Gastroesophageal sphincter (tissue), 3 donors: ENCODE results near the gene LOC101059915.

Experiments used
- CTCF ChIP-seq, 4 experiments: fragments of 200-600 bp in 2 of 4; fragments of 450-650 bp in 2 of 4; sonication (generic) in 1 of 4; IDR thresholded peaks; one replicate each; pipeline ENCODE4 v1.5.1; 2017 to 2019; ENCODE audit warnings: antibody characterized with exemption in 4 of 4, mild to moderate bottlenecking in 2 of 4, moderate library complexity in 2 of 4
- POLR2A ChIP-seq, 2 donors: fragments of 450-650 bp; IDR thresholded peaks; one replicate each; pipeline ENCODE4 v1.6.1; 2017; ENCODE audit warnings: antibody characterized with exemption in 2 of 2, mild to moderate bottlenecking in 2 of 2, moderate library complexity in 1 of 2

- no peak for TF ChIP-seq POLR2A (IDR thresholded peaks at IDR 0.05)
- no peak for TF ChIP-seq CTCF (IDR thresholded peaks at IDR 0.05)
Observed at GRCh38 chrX:71661919-71662318, 5.4 kb upstream of the LOC101059915 start.
